Progenitor cell of endocrine pancreas (in vitro differentiated cells): Measurements from ENCODE around the gene KANSL1. TPM values are rescaled to one million over a fixed set of nuclear protein-coding genes. Genes with fewer than 3 reads are reported as not detected.
"Not testable (repeated sequence)": the region's sequence is repeated elsewhere in the genome, so short reads cannot be mapped to it uniquely, and the experiment has no call there.

Source experiments
- DNase-seq: peaks from one replicate; pipeline ENCODE4 v3.0.0; 2021; ENCODE audit warnings: low spot score; ENCODE audit not compliant: unreplicated experiment
- H3K27ac Mint-ChIP-seq: 2 replicates; pipeline ENCODE4 v1.8.0; 2021; ENCODE audit warnings: mild to moderate bottlenecking, moderate library complexity, mixed read lengths
- H3K27me3 Mint-ChIP-seq: 2 replicates; pipeline ENCODE4 v1.8.0; 2021; ENCODE audit warnings: mixed read lengths
- H3K36me3 Mint-ChIP-seq: 2 replicates; pipeline ENCODE4 v1.8.0; 2022; ENCODE audit warnings: mixed read lengths; ENCODE audit not compliant: insufficient read depth
- H3K4me1 Mint-ChIP-seq: 2 replicates; pipeline ENCODE4 v1.8.0; 2021; ENCODE audit warnings: low read depth, mixed read lengths
- H3K4me3 Mint-ChIP-seq: 2 replicates; pipeline ENCODE4 v1.8.0; 2021; ENCODE audit warnings: low read depth, mild to moderate bottlenecking, moderate library complexity, mixed read lengths
- H3K9me3 Mint-ChIP-seq: 2 replicates; pipeline ENCODE4 v1.8.0; 2021; ENCODE audit warnings: low read depth, mixed read lengths
- CTCF ChIP-seq: fragments of 200-600 bp; sonication (generic); IDR thresholded peaks from one replicate; pipeline ENCODE4 v1.5.0; 2021; ENCODE audit warnings: antibody characterized with exemption, mild to moderate bottlenecking; ENCODE audit not compliant: unreplicated experiment
- total RNA-seq: library from RNA; stranded (reverse); gene quantifications from 2 replicates; pipeline ENCODE4 v1.2.1, GENCODE V29; 2021

KANSL1 gene
- total RNA-seq, 1 donor from 2014 or later: 173 TPM

DNA sequence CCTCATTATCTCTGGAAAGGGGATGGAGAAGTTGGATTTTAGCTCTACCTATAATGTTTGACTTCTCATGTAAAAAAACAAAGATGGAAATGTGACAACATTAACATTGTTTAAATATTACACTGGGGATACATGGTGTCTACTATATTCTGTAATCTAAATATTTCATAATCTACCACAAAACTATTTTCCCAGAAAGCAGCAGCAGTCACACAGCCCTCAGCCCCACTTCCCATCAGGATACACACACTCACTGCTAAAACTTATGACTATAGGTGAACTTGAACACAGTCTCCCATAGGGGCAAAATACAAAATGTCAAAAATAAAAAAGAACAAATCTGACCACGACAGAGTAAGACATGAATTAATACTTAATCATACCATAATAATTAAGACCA, 95.7 kb downstream of the KANSL1 start:
- Mint-ChIP-seq H3K9me3 (no peaks in the 10 kb centered on the region), H3K4me3 (no peak overlapping the region)

DNA sequence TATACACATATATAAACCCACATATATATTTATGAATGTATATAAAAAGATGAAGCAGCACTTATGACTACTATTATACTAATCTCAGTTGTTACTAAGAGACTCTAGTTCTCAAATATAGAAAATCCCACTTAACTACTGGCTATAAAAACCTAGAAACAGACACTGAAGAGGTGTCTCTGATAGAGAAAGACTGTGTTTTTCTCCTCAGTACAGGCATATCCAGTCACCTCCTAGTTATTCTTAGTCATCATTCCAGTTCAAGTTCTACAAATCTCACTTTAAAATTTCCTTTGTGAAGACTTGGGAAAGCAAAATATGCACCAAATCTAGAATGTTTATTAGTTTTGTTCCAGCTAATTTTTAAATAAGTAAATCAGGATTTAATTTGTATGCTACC, 100.2 kb downstream of the KANSL1 start:
- DNase-seq: no peak
- Mint-ChIP-seq H3K4me1 (no peaks in the 10 kb centered on the region), H3K27me3 (no peaks in the 10 kb centered on the region), H3K9me3 (no peaks in the 10 kb centered on the region), H3K4me3 (no peak overlapping the region), H3K36me3 (peaks cover 5% of the 10 kb centered on the region), H3K27ac (no peak overlapping the region)
- TF ChIP-seq CTCF: no peak

More for the DNA sequence above, 95.7 kb downstream of the KANSL1 start:
- Mint-ChIP-seq H3K4me1 (peaks cover 11% of the 10 kb centered on the region), H3K36me3 (peaks cover 3% of the 10 kb centered on the region), H3K27me3 (no peaks in the 10 kb centered on the region), H3K27ac (peak overlapping the region; percentile 14)
- no peak for DNase-seq
- TF ChIP-seq CTCF: no peak

GRCh38 chr17:46090871-46091270, 102.4 kb downstream of the KANSL1 start:
- DNase-seq: no peak
- Mint-ChIP-seq H3K27ac (no peak overlapping the region), H3K4me3 (no peak overlapping the region), H3K36me3 (peaks cover 5% of the 10 kb centered on the region), H3K4me1 (no peaks in the 10 kb centered on the region), H3K9me3 (no peaks in the 10 kb centered on the region), H3K27me3 (no peaks in the 10 kb centered on the region)
- no peak for TF ChIP-seq CTCF

GRCh38 chr17:46089389-46089965, 103.8 kb downstream of the KANSL1 start:
- TF ChIP-seq CTCF: no peak
- Mint-ChIP-seq H3K27me3 (no peaks in the 10 kb centered on the region), H3K4me3 (no peak overlapping the region), H3K27ac (no peak overlapping the region), H3K36me3 (peaks cover 8% of the 10 kb centered on the region), H3K9me3 (no peaks in the 10 kb centered on the region), H3K4me1 (peaks cover 7% of the 10 kb centered on the region)
- no peak for DNase-seq

DNA sequence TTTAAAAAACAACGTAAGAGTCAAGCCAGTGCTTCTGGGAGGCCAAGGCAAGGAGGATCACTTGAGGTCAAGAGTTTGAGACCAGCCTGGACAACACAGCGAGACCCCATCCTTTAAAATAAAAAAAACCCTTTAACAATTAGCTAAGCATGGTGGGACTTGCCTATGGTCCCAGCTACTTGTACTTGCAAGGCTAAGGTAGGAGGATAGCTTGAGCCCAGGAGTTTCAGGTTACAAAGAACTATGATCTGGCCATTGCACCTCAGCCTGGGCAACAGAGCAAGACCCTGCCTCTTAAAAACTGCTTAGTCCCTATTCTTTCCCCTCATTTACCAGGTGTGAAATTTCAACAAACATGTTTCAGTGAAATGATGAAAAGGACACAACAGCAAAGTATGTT, 104.6 kb downstream of the KANSL1 start:
- H3K36me3 Mint-ChIP-seq: peaks cover 6% of the 10 kb centered on the region
- no peak for DNase-seq
- no peak overlapping the region for H3K4me3 Mint-ChIP-seq
- H3K9me3 Mint-ChIP-seq: no peaks in the 10 kb centered on the region
- H3K27me3 Mint-ChIP-seq: no peaks in the 10 kb centered on the region
- H3K4me1 Mint-ChIP-seq: peaks cover 7% of the 10 kb centered on the region
- H3K27ac Mint-ChIP-seq: peak overlapping the region; percentile 26
- no peak for TF ChIP-seq CTCF

DNA sequence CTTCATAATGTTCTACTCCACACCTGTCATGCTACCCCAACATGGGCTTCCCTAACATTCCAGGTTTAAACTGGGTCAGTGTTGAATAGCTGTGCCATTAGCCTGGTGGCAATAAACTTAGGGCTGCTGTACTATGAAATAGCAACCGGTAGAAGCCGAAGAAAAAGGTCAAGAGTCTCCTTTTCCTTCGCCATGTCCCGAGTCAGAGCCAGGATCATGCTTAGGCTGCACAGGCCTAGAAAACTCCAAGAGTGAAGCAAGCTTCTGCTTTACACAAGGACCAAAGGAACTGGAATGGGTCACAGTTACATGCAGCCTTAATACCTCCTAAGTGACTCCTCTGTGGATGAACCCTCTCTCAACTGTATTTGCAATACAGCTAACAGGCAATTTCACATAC, 105.4 kb downstream of the KANSL1 start:
- not testable (repeated sequence) for H3K9me3 Mint-ChIP-seq, H3K36me3 Mint-ChIP-seq, H3K4me1 Mint-ChIP-seq, H3K27ac Mint-ChIP-seq, H3K4me3 Mint-ChIP-seq, DNase-seq, H3K27me3 Mint-ChIP-seq
